Hematopoietic multipotent progenitor cell treated with erythropoietin and hydrocortisone succinate and interleukin-3 and kit ligand, for 6 days (in vitro differentiated cells): ENCODE measurements around the gene METAP1D.
A peak's percentile ranks its signal among the peaks of the same experiment; 100 is the strongest.

Experiments used
- DNase-seq: peaks from one replicate; pipeline ENCODE4 v3.0.0-alpha.2; 2015

Gene METAP1D

GRCh38 chr2:172093416-172094293 is 93.9 kb downstream of the METAP1D start:
- DNase-seq = peak; percentile 33

GRCh38 chr2:172094294-172095145 is 94.8 kb downstream of the METAP1D start:
- DNase-seq = no peak

- DNase-seq = peak; percentile 51
Measured at GRCh38 chr2:172095146-172095904, 95.6 kb downstream of the METAP1D start.

- peak; percentile 28 for DNase-seq
Measured at GRCh38 chr2:172095905-172096625, 96.3 kb downstream of the METAP1D start.

GRCh38 chr2:172096626-172097547 is 97.1 kb downstream of the METAP1D start:
- DNase-seq = peak; percentile 29

- DNase-seq = peak; percentile 92
Measured at GRCh38 chr2:172097557-172098131, 97.9 kb downstream of the METAP1D start.

GRCh38 chr2:172098287-172098649 is 98.5 kb downstream of the METAP1D start:
- DNase-seq = peak; percentile 20

- peak; percentile 39 for DNase-seq
Measured at GRCh38 chr2:172098650-172099471, 99.1 kb downstream of the METAP1D start.

- DNase-seq = no peak
Measured at GRCh38 chr2:172099472-172100079, 99.8 kb downstream of the METAP1D start.

- DNase-seq = no peak
Measured at GRCh38 chr2:172100080-172100934, 100.6 kb downstream of the METAP1D start.

GRCh38 chr2:172100935-172101820 is 101.4 kb downstream of the METAP1D start:
- DNase-seq = peak; percentile 42

- DNase-seq = peak; percentile 58
Measured at GRCh38 chr2:172101821-172102390, 102.2 kb downstream of the METAP1D start.

- peak; percentile 93 for DNase-seq
Measured at GRCh38 chr2:172102391-172103359, 102.9 kb downstream of the METAP1D start, which contains the start of gene DLX2. Gene DLX2 (minus strand): TSS chr2:172102900. CDS start chr2:172102538, 362 bp downstream.

- peak; percentile 82 for DNase-seq
Measured at GRCh38 chr2:172103471-172104272, 103.9 kb downstream of the METAP1D start.
